Germinal center (tissue), 1 donor: ENCODE data around the gene ATG4C.
"Not testable (repeated sequence)": the region's sequence is repeated elsewhere in the genome, so short reads cannot be mapped to it uniquely, and the experiment has no call there.

Experiments used
- DNase-seq: peaks from one replicate; pipeline ENCODE4 v3.0.0; 2012; ENCODE audit warnings: mixed read lengths, low spot score

Gene ATG4C

GRCh38 chr1:62783736-62784508 is at the start of gene ATG4C:
Gene ATG4C, plus strand, starts transcription at chr1:62784132. Its CDS starts 19,655 bp downstream, at chr1:62803787.
- peak; percentile 94 for DNase-seq

DNA sequence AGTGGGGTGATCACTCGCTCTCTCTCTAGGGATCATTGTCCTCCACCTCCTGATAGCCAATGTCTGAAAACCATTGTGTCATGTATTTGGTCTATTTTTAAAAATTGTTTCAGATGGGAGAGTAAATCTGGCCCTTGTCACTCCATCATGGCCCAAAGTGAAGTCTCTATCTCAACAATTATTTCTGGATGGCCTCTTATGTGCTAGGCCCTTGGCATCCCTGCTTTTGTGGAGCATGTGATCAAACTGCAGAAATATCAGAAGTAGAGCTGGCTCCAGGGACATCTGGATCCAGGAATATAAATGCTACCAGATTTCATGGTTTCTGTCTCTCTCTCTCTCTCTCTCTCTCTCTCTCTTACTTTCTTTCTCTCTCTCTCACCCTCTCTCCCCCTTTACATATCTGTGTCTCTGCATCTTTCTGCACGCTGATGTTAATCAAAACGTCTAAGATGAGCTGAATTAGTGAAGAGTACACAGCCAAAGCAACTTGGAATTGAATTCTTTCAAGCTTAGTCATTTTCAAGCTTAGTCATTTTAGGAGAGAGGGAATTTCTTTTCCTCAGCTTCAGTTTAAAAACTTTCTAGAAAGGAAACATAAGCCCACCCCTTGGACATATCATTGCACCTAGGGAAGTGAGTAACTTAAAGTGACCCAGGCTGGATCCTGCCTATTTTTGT is 48.3 kb upstream of the ATG4C start:
- no peak for DNase-seq

GRCh38 chr1:62740701-62741100 is 43.2 kb upstream of the ATG4C start:
- not testable (repeated sequence) for DNase-seq

GRCh38 chr1:62744611-62745577 is 39.0 kb upstream of the ATG4C start:
- DNase-seq: no peak

- DNase-seq: peak; percentile 16
These were observed 37.7 kb upstream of the ATG4C start for GRCh38 chr1:62746086-62746808.

DNA sequence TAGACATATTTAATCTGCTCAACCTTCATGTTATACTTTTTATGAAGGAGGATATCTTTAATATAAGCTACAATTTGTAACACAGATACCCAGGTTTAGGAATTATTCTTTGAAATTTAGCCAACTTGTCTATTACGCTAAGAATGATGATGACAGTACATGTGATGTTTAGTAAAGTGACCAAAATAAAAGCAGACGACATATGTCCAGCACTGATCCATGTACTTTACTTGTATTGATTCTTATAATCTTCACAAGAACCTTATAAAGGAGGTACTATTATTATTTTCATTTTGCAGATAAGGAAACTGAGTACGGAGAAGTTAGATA is 37.2 kb upstream of the ATG4C start:
- no peak for DNase-seq

DNA sequence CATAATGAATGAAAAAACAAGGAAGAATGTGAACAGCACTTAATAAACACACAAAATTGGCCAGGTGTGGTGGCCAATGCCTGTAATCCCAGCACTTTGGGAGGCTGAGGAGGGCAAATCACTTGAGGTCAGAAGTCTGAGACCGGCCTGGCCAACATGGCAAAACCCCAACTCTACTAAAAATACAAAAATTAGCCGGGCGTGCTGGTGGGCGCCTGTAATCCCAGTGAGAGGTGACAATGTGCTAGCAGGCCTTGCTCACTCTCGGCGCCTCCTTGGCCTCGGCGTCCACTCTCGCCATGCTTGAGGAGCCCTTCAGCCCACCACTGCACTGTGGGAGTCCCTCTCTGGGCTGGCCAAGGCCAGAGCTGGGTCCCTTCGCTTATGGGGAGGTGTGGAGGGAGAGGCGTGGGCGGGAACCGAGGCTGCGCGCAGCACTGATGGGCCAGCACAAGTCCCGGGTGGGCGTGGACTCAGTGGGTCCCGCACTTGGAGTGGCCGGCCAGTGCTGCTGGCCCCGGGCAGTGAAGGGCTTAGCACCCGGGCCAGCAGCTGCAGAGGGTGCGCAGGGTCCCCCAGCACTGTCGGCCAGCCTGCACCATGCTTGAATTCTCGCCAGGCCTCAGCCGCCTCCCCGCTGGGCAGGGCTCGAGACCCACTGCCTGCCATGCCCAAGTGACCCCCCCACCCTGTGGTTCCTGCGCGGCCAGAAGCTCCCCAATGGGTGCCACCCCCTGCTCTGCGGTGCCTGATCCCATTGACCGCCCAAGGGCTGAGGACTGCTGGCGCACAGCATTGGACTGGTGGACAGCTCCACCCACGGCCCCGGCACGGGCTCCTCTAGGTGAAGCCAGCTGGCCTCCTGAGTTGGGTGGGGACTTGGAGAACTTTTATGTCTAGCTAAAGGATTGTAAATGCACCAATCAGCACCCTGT is 30.6 kb upstream of the ATG4C start:
- DNase-seq: no peak

DNA sequence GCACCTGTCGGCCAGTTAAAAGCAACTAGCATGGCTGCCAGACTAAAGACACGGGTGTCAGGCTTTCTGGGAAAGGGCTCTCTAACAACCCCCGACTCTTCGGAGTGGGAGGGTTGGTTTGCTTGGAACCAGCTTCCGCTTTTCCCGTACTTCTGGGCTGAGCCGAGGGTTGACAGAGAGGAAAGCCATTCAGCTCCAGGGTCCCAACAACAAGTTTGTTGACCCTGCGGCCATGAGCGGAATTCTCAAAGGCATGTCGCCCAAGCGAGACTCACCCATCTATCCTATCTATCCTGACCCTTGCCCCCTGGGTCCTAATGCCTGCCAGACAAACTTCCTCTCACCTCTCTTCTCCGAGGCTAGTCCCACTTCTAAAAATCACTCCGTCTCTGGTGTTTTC is 29.0 kb upstream of the ATG4C start:
- not testable (repeated sequence) for DNase-seq

- DNase-seq: not testable (repeated sequence)
These were observed 27.6 kb upstream of the ATG4C start for GRCh38 chr1:62756255-62756884.

DNA sequence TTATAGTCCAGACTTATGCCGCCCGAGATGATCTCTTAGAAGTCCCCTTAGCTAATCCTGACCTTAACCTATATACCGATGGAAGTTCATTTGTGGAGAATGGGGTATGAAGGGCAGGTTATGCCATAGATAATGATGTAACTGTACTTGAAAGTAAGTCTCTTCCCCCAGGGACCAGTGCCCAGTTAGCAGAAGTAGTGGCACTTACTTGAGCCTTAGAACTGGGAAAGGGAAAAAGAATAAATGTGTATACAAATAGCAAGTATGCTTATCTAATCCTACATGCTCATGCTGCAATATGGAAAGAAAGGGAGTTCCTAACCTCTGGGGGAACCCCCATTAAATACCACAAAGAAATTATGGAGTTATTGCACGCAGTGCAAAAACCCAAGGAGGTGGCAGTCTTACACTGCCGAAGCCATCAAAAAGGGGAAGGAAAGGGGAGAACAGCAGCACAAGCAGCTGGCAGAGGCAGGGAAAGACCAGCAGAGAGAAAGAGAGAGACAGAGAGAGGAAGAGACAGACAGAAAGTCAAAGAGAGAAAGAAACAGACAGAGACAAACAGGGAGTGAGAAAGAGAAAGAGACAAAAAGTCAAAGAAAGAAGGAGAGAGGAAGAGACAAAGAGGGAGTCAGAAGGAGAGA is 24.6 kb upstream of the ATG4C start:
- not testable (repeated sequence) for DNase-seq

- not testable (repeated sequence) for DNase-seq
These were observed 23.7 kb upstream of the ATG4C start for GRCh38 chr1:62760021-62760782.

GRCh38 chr1:62761223-62761870 is 22.6 kb upstream of the ATG4C start:
- not testable (repeated sequence) for DNase-seq

DNA sequence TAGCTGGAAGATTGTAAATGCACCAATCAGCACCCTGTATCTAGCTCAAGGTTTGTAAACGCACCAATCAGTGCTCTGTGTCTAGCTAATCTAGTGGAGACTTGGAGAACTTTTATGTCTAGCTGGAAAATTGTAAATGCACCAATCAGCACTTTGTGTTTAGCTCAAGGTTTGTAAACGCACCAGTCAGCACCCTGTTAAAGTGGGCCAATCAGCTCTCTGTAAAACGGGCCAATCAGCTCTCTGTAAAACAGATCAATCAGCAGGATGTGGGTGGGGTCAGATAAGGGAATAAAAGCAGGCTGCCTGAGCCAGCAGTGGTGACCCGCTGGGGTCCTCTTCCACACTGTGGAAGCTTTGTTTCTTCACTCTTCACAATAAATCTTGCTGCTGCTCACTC is 21.9 kb upstream of the ATG4C start:
- DNase-seq: not testable (repeated sequence)

DNA sequence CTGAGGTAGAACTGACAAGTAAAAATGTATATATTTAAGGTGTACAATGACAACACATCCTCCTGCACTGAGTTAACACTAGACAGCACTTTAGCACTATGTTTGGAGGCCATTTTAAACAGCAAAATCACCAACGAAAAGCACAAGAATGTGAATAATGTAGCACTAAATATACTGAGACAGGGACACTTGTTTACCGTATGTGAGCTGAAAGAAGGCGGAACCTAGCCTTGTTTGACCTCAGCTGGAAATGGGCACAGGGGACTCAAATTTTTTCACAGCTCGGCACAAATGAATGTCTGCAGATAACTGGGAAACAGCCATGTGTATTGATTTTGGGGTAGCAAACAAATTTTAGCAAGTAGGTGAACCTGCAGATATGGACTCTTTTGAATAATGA is 18.0 kb upstream of the ATG4C start:
- no peak for DNase-seq

GRCh38 chr1:62768551-62768950 is 15.4 kb upstream of the ATG4C start:
- DNase-seq: not testable (repeated sequence)

DNA sequence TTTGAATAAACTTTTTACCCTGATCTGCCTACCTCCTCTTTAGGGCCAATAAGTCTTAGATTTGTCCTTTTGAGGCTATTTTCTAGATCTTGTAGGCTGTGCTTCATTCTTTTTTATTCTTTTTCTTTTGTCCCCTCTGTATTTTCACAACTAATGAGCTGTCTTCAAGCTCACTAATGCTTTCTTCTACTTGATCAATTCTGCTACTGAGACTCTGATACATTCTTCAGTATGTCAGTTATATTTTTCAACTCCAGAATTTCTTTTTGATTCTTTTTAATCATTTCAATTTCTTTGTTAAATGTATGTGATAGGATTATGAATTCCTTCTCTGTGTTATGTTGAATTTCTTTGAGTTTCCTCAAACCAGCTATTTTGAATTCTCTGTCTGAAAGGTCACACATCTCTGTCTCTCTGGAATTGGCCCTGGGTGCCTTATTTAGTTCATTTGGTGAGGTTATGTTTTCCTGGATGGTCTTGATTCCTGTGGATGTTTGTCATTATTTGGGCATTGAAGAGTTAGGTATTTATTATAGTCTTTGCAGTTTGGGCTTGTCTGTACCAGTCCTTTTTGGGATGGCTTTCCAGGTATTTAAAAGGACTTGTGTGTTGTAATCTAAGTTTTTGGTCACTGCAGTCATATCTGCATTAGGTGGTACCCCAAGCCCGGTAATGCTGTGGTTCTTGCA is 11.2 kb upstream of the ATG4C start:
- DNase-seq: no peak

DNA sequence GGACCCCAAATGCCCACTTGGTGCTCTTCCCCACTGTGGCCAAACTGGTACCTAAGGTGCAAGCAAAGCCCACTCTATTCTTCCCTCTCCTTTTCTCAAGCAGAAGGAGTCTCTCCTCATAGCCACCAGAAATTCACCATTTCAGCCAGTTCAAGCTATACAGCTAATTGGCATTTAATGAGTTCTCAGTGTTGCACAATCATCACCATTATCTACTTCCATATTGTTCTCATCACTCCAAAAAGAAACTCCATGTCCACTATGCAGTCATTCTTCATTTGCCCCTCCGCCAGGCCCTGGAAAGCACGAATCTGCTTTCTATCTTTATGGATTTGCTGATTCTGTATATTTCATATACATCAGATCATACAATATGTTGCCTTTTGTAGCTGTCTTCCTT is 9.9 kb upstream of the ATG4C start:
- DNase-seq: no peak
